ENCODE results near the gene SNX30. TPM values are rescaled to one million over a fixed set of nuclear protein-coding genes. Genes with fewer than 3 reads are reported as not detected.

Gene SNX30
- total RNA-seq, 2 donors from 2014 or later: 4.6 to 5.1 TPM

- intact Hi-C loops (cut with DNase I): no loop called here
- DNase-seq (no peak), ATAC-seq (no peak)
These were observed 114.4 kb downstream of the SNX30 start for GRCh38 chr9:112864982-112865381.

- no peak for DNase-seq
- intact Hi-C loops (cut with DNase I): no loop called here
These were observed 116.2 kb downstream of the SNX30 start for GRCh38 chr9:112866662-112867274.

GRCh38 chr9:112867275-112867991 is 116.9 kb downstream of the SNX30 start:
- DNase-seq (no peak), ATAC-seq (peak in 1 of 2 donors; percentile 74)
- intact Hi-C loops (cut with DNase I): no loop called here

More at GRCh38 chr9:112866662-112867274, 116.2 kb downstream of the SNX30 start:
- ATAC-seq: no peak

GRCh38 chr9:112868461-112868860 is 117.9 kb downstream of the SNX30 start:
- intact Hi-C loops (cut with DNase I): no loop called here
- ATAC-seq: no peak
- no peak for DNase-seq

GRCh38 chr9:112869041-112869529 is 118.5 kb downstream of the SNX30 start:
- ATAC-seq (no peak), DNase-seq (no peak)
- intact Hi-C loops (cut with DNase I): no loop called here

GRCh38 chr9:112869917-112870316 is 119.4 kb downstream of the SNX30 start:
- no peak for DNase-seq
- intact Hi-C loops (cut with DNase I): no loop called here
- no peak for ATAC-seq

GRCh38 chr9:112870556-112870955 is 120.0 kb downstream of the SNX30 start:
- DNase-seq (no peak), ATAC-seq (no peak)
- intact Hi-C loops (cut with DNase I): no loop called here

GRCh38 chr9:112872019-112872418 is 121.5 kb downstream of the SNX30 start:
- DNase-seq (no peak), ATAC-seq (no peak)
- intact Hi-C loops (cut with DNase I): no loop called here

- DNase-seq: no peak
- intact Hi-C loops (cut with DNase I): no loop called here
- no peak for ATAC-seq
These were observed 123.3 kb downstream of the SNX30 start for GRCh38 chr9:112873773-112874405.

- no peak for ATAC-seq
These were observed 128.2 kb downstream of the SNX30 start for GRCh38 chr9:112878752-112879151.

GRCh38 chr9:112880650-112881049 is 130.1 kb downstream of the SNX30 start:
- intact Hi-C loops (cut with DNase I): no loop called here
- ATAC-seq: no peak
- DNase-seq: no peak

More at GRCh38 chr9:112878752-112879151, 128.2 kb downstream of the SNX30 start:
- no peak for DNase-seq
- intact Hi-C loops (cut with DNase I): no loop called here

GRCh38 chr9:112881331-112881730 is 130.8 kb downstream of the SNX30 start:
- DNase-seq (no peak), ATAC-seq (no peak)
- intact Hi-C loops (cut with DNase I): no loop called here

GRCh38 chr9:112884101-112884500 is 133.5 kb downstream of the SNX30 start:
- no peak for ATAC-seq
- intact Hi-C loops (cut with DNase I): no loop called here
- no peak for DNase-seq

- intact Hi-C loops (cut with DNase I): no loop called here
- no peak for DNase-seq
- no peak for ATAC-seq
These were observed 134.2 kb downstream of the SNX30 start for GRCh38 chr9:112884721-112885120.

- intact Hi-C loops (cut with DNase I): no loop called here
- ATAC-seq (no peak), DNase-seq (no peak)
These were observed 134.8 kb downstream of the SNX30 start for GRCh38 chr9:112885324-112885723.

GRCh38 chr9:112886351-112886750 is 135.8 kb downstream of the SNX30 start:
- intact Hi-C loops (cut with DNase I): no loop called here
- DNase-seq: no peak
- ATAC-seq: no peak

- intact Hi-C loops (cut with DNase I): no loop called here
- ATAC-seq (no peak), DNase-seq (no peak)
These were observed 136.8 kb downstream of the SNX30 start for GRCh38 chr9:112887381-112887780.

GRCh38 chr9:112890106-112891081 is 139.8 kb downstream of the SNX30 start, which contains the start of gene SLC46A2:
SLC46A2 (minus strand) TSS chr9:112890876; CDS start chr9:112890681, 195 bp downstream.
- ATAC-seq (peak; percentile 66 to 77), DNase-seq (peak; percentile 29)
- intact Hi-C loops (cut with DNase I): no loop called here

GRCh38 chr9:112891521-112891920 is 141.0 kb downstream of the SNX30 start:
- DNase-seq (no peak), ATAC-seq (no peak)
- intact Hi-C loops (cut with DNase I): no loop called here
